ENCODE measurements around the gene PRKAR1B. TPM values are rescaled to one million over a fixed set of nuclear protein-coding genes. Genes with fewer than 3 reads are reported as not detected.

Gene PRKAR1B
- total RNA-seq, 1 experiment from 2014 or later: 24.8 TPM

DNA sequence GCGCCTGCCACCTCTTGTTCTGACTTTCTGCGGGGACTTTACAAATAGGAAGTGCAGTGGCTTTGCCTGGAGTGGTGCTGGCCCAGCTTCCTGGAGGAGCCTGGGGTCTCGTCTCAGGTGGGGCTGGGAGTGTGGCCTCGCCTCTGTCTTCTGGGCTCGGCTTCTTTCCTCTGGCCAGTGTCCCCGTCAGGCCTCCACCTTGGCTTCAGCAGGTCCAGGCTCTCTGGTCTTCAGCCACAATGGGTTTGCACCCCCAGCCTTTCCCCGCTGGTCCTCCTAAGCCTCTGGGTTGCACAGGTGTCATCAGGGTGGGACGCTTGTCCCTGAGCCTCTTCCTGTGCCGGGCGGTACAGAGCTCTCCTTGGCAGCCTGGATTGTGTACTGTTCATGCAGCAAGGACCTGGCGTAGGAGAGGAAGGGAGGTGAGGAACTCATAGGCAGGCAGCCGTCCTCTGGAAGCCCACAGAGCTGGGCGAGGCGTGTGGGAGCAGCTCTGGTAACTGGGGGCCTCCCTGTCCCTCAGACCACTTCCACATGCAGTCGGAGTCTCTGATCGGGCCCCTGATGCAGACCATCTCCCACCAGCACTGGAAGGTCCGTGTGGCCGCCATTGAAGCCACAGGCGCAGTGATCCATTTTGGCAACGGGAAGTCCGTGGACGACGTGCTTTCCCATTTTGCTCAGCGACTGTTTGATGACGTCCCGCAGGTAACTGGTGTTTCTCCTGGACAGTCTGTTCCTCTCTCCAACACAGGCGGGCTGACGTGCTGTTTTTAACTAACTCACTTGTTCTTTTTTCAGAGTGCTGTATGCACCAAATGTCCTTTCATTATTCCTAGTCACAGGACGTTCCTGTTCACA is 2.3 kb upstream of the PRKAR1B start:
- H3K27ac Mint-ChIP-seq (ENCODE audit: unreplicated experiment): no peak overlapping the region
- CTCF ChIA-PET: no interaction called here
- H3K9me3 Mint-ChIP-seq (ENCODE audit: low read depth, unreplicated experiment): no peaks in the 10 kb centered on the region
- peaks cover 29% of the 10 kb centered on the region for H3K4me1 Mint-ChIP-seq (ENCODE audit: low read depth, unreplicated experiment)
- TF ChIP-seq, protein P1, sequence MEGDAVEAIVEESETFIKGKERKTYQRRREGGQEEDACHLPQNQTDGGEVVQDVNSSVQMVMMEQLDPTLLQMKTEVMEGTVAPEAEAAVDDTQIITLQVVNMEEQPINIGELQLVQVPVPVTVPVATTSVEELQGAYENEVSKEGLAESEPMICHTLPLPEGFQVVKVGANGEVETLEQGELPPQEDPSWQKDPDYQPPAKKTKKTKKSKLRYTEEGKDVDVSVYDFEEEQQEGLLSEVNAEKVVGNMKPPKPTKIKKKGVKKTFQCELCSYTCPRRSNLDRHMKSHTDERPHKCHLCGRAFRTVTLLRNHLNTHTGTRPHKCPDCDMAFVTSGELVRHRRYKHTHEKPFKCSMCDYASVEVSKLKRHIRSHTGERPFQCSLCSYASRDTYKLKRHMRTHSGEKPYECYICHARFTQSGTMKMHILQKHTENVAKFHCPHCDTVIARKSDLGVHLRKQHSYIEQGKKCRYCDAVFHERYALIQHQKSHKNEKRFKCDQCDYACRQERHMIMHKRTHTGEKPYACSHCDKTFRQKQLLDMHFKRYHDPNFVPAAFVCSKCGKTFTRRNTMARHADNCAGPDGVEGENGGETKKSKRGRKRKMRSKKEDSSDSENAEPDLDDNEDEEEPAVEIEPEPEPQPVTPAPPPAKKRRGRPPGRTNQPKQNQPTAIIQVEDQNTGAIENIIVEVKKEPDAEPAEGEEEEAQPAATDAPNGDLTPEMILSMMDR (IDR thresholded peaks at IDR 0.05; ENCODE audit: unreplicated experiment): no peak
- H3K27me3 Mint-ChIP-seq (ENCODE audit: unreplicated experiment): no peaks in the 10 kb centered on the region
- intact Hi-C loops (cut with micrococcal nuclease; ENCODE audit: unreplicated experiment): no loop called here
- H3K36me3 Mint-ChIP-seq (ENCODE audit: insufficient read depth, unreplicated experiment): peaks cover 54% of the 10 kb centered on the region
- H3K4me3 Mint-ChIP-seq (ENCODE audit: low read depth, unreplicated experiment): no peak overlapping the region
- BruUV-seq (replicated peaks): no TSS peak
- no peak for DNase-seq

DNA sequence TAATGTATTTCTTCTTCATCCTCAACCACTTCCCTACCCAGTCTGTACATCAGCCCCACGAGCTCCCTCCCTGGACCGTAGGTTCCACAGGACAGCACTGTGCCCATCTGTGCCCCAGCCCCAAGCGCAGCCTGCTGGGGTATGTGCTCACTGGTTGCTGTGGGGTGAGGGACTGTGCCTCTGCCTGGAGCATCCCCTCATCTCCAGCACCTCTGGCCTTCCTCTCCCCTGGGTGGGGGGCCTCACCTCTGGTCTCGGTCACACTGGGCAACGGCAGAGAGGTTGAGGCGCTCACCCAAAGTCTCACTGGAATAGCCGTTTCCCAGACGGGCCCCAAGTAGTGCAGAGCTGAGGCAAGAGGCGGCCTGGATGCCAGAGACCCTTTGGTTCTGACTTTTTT is 1.5 kb upstream of the PRKAR1B start:
- peaks cover 7% of the 10 kb centered on the region for H3K9me3 Mint-ChIP-seq (ENCODE audit: low read depth, unreplicated experiment)
- intact Hi-C loops (cut with micrococcal nuclease; ENCODE audit: unreplicated experiment): no loop called here

DNA sequence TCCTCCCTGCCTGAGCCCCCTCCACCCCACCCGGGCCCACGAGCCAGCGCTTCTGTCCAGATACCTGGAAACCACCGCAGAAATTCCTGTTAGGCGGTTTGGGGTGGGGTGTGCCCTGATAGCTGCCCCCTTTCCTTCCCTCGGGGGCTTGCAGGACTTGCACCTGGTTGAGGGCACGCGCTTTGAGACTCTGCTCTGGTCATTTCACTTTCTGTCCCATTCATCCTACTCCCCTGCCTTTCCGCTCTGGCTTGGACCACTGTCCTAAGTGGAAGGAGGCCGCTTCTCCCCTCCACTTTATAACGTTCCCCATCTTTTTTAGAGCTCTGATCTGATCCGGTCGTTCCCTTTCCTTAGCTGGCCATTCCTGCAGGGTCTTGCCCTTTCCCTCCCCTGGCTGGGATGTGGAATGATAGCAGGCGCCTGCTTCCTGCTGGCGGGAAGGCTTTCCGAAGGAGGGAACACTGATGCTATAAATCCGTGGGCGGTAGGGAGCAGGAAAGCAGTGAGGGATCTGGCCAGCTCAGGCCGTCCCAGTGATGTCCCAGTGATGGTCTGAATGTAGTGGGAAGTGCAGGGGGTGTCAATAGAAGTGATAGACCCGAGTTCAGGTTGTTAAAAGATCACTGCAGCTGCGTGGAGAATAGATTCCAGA is 852 bp upstream of the PRKAR1B start:
- Mint-ChIP-seq H3K9me3 (ENCODE audit: low read depth, unreplicated experiment) (peaks cover 10% of the 10 kb centered on the region), H3K36me3 (ENCODE audit: insufficient read depth, unreplicated experiment) (peaks cover 61% of the 10 kb centered on the region), H3K4me3 (ENCODE audit: low read depth, unreplicated experiment) (peak overlapping the region; percentile 71), H3K4me1 (ENCODE audit: low read depth, unreplicated experiment) (peaks cover 24% of the 10 kb centered on the region), H3K27me3 (ENCODE audit: unreplicated experiment) (no peaks in the 10 kb centered on the region), H3K27ac (ENCODE audit: unreplicated experiment) (peak overlapping the region; percentile 84)
- BruUV-seq (replicated peaks): TSS peak; percentile 33
- intact Hi-C loops (cut with micrococcal nuclease; ENCODE audit: unreplicated experiment): no loop called here
- DNase-seq: no peak
- CTCF ChIA-PET: interaction anchor here (0.6 to 0.8 kb wide), 4 partner anchors 12 to 242 kb away, joined by 3 to 7 read pairs (median 4); no protein-coding TSS in a partner anchor
- TF ChIP-seq, protein P1 (IDR thresholded peaks at IDR 0.05; ENCODE audit: unreplicated experiment): no peak

More for the DNA sequence above, 1.5 kb upstream of the PRKAR1B start:
- Mint-ChIP-seq H3K36me3 (ENCODE audit: insufficient read depth, unreplicated experiment) (peaks cover 61% of the 10 kb centered on the region), H3K4me1 (ENCODE audit: low read depth, unreplicated experiment) (peaks cover 29% of the 10 kb centered on the region), H3K27ac (ENCODE audit: unreplicated experiment) (no peak overlapping the region), H3K27me3 (ENCODE audit: unreplicated experiment) (no peaks in the 10 kb centered on the region), H3K4me3 (ENCODE audit: low read depth, unreplicated experiment) (peak overlapping the region; percentile 71)
- CTCF ChIA-PET: interaction anchor here (0.6 to 0.8 kb wide), 3 partner anchors 13 to 243 kb away, joined by 3 to 7 read pairs (median 4); no protein-coding TSS in a partner anchor
- BruUV-seq (replicated peaks): no TSS peak
- TF ChIP-seq, protein P1 (IDR thresholded peaks at IDR 0.05; ENCODE audit: unreplicated experiment): no peak
- no peak for DNase-seq

DNA sequence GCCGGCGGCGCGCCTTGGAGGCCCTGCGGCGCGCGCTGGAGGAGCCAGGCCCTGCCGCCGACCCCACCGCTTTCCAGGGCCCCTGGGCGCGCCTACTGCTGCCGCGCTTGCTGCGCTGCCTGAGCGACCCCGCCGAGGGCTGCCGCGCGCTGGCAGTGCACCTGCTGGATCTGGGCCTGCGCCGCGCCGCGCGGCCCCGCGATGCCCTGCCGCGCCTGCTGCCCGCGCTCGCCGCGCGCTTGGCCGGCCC is 302 bp downstream of the PRKAR1B start:
- H3K27ac Mint-ChIP-seq (ENCODE audit: unreplicated experiment): no peak overlapping the region
- H3K9me3 Mint-ChIP-seq (ENCODE audit: low read depth, unreplicated experiment): peaks cover 13% of the 10 kb centered on the region
- no peak for DNase-seq
- intact Hi-C loops (cut with micrococcal nuclease; ENCODE audit: unreplicated experiment): no loop called here
- H3K4me1 Mint-ChIP-seq (ENCODE audit: low read depth, unreplicated experiment): peaks cover 13% of the 10 kb centered on the region
- no peaks in the 10 kb centered on the region for H3K27me3 Mint-ChIP-seq (ENCODE audit: unreplicated experiment)
- TF ChIP-seq, protein P1 (IDR thresholded peaks at IDR 0.05; ENCODE audit: unreplicated experiment): no peak
- H3K36me3 Mint-ChIP-seq (ENCODE audit: insufficient read depth, unreplicated experiment): peaks cover 58% of the 10 kb centered on the region
- no TSS peak for BruUV-seq (replicated peaks)
- CTCF ChIA-PET: no interaction called here
- H3K4me3 Mint-ChIP-seq (ENCODE audit: low read depth, unreplicated experiment): peak overlapping the region; percentile 71
